ENCODE measurements around the gene COPS8. TPM values are rescaled to one million over a fixed set of nuclear protein-coding genes. Genes with fewer than 3 reads are reported as not detected.
A peak's percentile ranks its signal among the peaks of the same experiment; 100 is the strongest.

Gene COPS8
- total RNA-seq, 1 donor from 2014 or later, result 59.2 TPM

GRCh38 chr2:237121321-237121720, 35.6 kb downstream of the COPS8 start:
- Mint-ChIP-seq H3K9me3 (no peaks in the 10 kb centered on the region), H3K4me1 (ENCODE audit: low read depth) (no peaks in the 10 kb centered on the region), H3K4me3 (no peak overlapping the region), H3K27ac (no peak overlapping the region), H3K36me3 (ENCODE audit: low read depth) (no peaks in the 10 kb centered on the region), H3K27me3 (ENCODE audit: insufficient read depth) (peaks cover 4% of the 10 kb centered on the region)
- intact Hi-C loops (cut with micrococcal nuclease), result no loop called here
- no peak for DNase-seq (ENCODE audit: low spot score)

GRCh38 chr2:237122214-237122666, 36.6 kb downstream of the COPS8 start:
- H3K27me3 Mint-ChIP-seq (ENCODE audit: insufficient read depth), result peaks cover 4% of the 10 kb centered on the region
- no peaks in the 10 kb centered on the region for H3K36me3 Mint-ChIP-seq (ENCODE audit: low read depth)
- no peaks in the 10 kb centered on the region for H3K4me1 Mint-ChIP-seq (ENCODE audit: low read depth)
- H3K27ac Mint-ChIP-seq, result no peak overlapping the region
- H3K4me3 Mint-ChIP-seq, result no peak overlapping the region
- intact Hi-C loops (cut with micrococcal nuclease), result loop anchor here (1.0 kb wide), 6 partner anchors 32 to 450 kb away; no protein-coding TSS in a partner anchor
- no peaks in the 10 kb centered on the region for H3K9me3 Mint-ChIP-seq
- peak; percentile 11 for DNase-seq (ENCODE audit: low spot score)

DNA sequence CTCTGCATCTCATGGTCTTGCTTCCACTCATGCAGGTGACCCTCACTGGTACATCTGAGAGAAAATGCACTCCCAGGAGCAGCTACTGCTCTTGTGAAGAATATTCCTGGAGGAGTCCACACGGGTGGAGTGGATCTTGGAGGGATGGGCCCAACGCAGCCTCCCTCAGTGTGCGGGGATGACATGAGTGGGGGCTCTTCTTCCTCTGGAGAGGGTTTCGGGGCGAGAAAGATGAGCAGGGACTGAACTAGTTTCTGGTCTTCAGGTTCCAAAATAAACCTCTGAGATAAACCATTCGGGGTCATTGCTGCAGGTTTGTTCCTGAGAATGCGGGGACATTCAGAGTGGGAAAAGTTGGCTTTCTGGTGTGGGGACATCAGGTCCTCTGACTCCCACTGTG, 39.1 kb downstream of the COPS8 start:
- no peaks in the 10 kb centered on the region for H3K36me3 Mint-ChIP-seq (ENCODE audit: low read depth)
- H3K4me3 Mint-ChIP-seq, result no peak overlapping the region
- intact Hi-C loops (cut with micrococcal nuclease), result no loop called here
- peaks cover 4% of the 10 kb centered on the region for H3K27me3 Mint-ChIP-seq (ENCODE audit: insufficient read depth)
- no peak overlapping the region for H3K27ac Mint-ChIP-seq
- no peak for DNase-seq (ENCODE audit: low spot score)
- no peaks in the 10 kb centered on the region for H3K9me3 Mint-ChIP-seq
- no peaks in the 10 kb centered on the region for H3K4me1 Mint-ChIP-seq (ENCODE audit: low read depth)

- Mint-ChIP-seq H3K4me1 (ENCODE audit: low read depth) (no peaks in the 10 kb centered on the region), H3K36me3 (ENCODE audit: low read depth) (no peaks in the 10 kb centered on the region), H3K27me3 (ENCODE audit: insufficient read depth) (peaks cover 4% of the 10 kb centered on the region), H3K4me3 (no peak overlapping the region), H3K9me3 (no peaks in the 10 kb centered on the region), H3K27ac (no peak overlapping the region)
- intact Hi-C loops (cut with micrococcal nuclease), result no loop called here
- no peak for DNase-seq (ENCODE audit: low spot score)
These were observed 40.3 kb downstream of the COPS8 start for GRCh38 chr2:237125967-237126366.

DNA sequence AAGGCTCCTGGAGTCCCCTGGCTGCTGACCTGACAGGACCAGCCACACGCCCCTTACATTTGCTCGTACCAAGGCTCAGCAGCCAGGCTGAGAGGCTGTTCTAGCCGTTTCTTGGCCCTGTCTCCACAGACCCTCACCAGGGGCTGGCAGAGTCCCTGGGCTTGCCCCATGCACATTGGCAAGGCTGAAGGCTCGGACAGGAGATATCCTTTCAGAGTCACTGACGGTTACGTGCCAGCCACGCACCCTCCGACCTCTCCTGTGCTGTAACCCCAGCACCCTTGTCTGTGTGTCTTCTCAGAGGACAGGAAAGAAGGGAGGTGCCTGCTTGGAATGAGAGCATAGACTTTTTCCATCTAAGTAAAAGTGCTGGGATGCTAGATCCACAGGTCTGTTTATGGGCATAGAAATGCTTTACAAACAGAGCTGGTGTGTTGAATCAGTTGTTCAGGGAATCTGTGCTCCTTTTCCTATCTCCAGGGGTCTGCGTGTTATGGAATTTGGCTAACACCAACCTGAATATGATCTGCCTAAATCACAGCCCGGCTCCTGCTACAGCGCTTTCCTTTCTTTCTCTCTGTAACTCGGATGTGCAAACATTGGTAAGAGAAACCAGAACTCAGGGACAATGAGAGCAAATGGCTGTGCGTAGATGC, 41.0 kb downstream of the COPS8 start:
- Mint-ChIP-seq H3K4me3 (no peak overlapping the region), H3K4me1 (ENCODE audit: low read depth) (no peaks in the 10 kb centered on the region), H3K36me3 (ENCODE audit: low read depth) (no peaks in the 10 kb centered on the region), H3K9me3 (no peaks in the 10 kb centered on the region), H3K27ac (no peak overlapping the region), H3K27me3 (ENCODE audit: insufficient read depth) (peaks cover under 1% of the 10 kb centered on the region)
- no peak for DNase-seq (ENCODE audit: low spot score)
- intact Hi-C loops (cut with micrococcal nuclease), result no loop called here

- no peak overlapping the region for H3K4me3 Mint-ChIP-seq
- H3K27ac Mint-ChIP-seq, result no peak overlapping the region
- no peaks in the 10 kb centered on the region for H3K9me3 Mint-ChIP-seq
- intact Hi-C loops (cut with micrococcal nuclease), result no loop called here
- DNase-seq (ENCODE audit: low spot score), result no peak
- H3K27me3 Mint-ChIP-seq (ENCODE audit: insufficient read depth), result no peaks in the 10 kb centered on the region
- no peaks in the 10 kb centered on the region for H3K36me3 Mint-ChIP-seq (ENCODE audit: low read depth)
- no peaks in the 10 kb centered on the region for H3K4me1 Mint-ChIP-seq (ENCODE audit: low read depth)
These were observed 42.5 kb downstream of the COPS8 start for GRCh38 chr2:237128026-237128703.

DNA sequence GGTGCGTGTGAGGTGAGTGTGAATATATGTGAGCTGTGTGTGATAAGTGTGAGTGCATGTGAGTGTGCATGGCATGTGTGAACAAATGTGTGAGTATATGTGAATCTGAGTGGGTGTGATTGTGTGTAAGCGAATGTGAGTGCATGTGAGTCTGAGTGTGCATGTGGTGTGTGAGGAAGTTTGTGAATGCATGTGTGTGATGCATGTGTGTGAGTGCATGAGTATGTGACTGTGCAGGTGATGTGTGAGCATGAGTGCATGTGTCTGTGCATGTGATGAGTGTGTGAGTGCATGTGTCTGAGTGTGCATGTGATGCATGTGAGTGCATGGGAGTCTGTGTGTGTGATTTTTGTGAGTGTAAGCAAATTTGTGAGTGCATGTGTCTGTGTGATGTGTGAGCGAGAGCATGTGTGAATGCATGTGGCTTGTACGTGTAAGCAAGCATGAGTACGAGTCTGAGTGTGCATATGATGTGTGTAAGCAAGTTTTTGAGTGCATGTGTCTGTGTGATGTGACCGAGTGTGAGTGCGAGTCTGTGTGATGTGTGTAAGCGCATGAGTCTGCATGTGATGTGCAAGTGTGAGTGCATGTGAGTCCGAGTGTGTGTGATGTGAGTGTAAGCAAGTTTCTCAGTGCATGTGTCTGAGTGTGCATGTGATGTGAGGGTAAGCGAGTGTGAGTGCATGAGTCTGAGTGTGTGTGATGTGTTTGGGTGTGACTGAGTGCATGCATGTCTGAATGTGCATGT, 43.3 kb downstream of the COPS8 start:
- Mint-ChIP-seq H3K27me3 (ENCODE audit: insufficient read depth) (no peaks in the 10 kb centered on the region), H3K36me3 (ENCODE audit: low read depth) (no peaks in the 10 kb centered on the region), H3K4me1 (ENCODE audit: low read depth) (no peaks in the 10 kb centered on the region), H3K27ac (no peak overlapping the region), H3K4me3 (no peak overlapping the region), H3K9me3 (no peaks in the 10 kb centered on the region)
- DNase-seq (ENCODE audit: low spot score), result no peak
- intact Hi-C loops (cut with micrococcal nuclease), result no loop called here

GRCh38 chr2:237129625-237130263, 44.1 kb downstream of the COPS8 start:
- Mint-ChIP-seq H3K9me3 (no peaks in the 10 kb centered on the region), H3K27ac (no peak overlapping the region), H3K36me3 (ENCODE audit: low read depth) (no peaks in the 10 kb centered on the region), H3K27me3 (ENCODE audit: insufficient read depth) (no peaks in the 10 kb centered on the region), H3K4me3 (no peak overlapping the region), H3K4me1 (ENCODE audit: low read depth) (no peaks in the 10 kb centered on the region)
- intact Hi-C loops (cut with micrococcal nuclease), result no loop called here
- no peak for DNase-seq (ENCODE audit: low spot score)

- no peak for DNase-seq (ENCODE audit: low spot score)
- intact Hi-C loops (cut with micrococcal nuclease), result no loop called here
These were observed 45.1 kb downstream of the COPS8 start for GRCh38 chr2:237130562-237131421.

DNA sequence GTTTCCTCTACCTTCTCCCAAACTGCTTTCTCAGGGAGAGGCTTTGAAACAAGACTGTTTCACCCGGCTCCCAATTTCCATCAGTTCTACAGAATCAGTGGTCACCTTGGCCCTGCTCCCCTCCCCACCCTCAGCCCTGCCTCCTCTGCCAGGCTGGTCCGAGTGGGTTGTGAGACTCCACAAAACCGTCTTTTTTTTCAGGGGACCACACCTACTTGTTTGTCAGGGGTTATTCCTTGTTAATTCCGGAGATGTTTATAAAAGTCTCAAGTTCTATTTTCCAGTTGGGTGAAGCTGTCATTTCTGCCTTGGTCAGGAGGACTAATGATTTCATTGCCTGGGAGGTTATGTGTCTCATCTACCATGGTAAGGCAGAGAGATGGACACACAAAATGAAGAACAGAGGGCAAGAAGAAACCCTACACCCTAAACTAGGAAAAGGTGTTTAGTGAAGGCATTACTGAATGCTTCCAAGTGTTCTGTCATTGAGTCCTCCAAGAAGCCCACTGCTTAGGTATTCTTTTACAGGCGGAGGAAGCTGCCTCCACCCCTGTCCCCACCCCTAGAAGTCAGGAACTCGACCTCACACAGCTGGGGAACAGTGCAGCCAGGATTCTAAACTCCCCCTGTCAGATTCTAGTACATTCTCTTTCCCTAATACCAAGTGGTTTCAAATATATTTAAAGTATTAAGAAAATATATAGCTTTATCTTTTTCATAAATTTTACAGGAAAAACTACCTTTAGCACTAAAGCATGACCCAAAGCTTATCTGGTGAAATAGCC, 46.3 kb downstream of the COPS8 start:
- Mint-ChIP-seq H3K27ac (no peak overlapping the region), H3K36me3 (ENCODE audit: low read depth) (no peaks in the 10 kb centered on the region), H3K4me3 (no peak overlapping the region), H3K4me1 (ENCODE audit: low read depth) (no peaks in the 10 kb centered on the region), H3K9me3 (no peaks in the 10 kb centered on the region), H3K27me3 (ENCODE audit: insufficient read depth) (no peaks in the 10 kb centered on the region)
- intact Hi-C loops (cut with micrococcal nuclease), result no loop called here
- DNase-seq (ENCODE audit: low spot score), result no peak

More at GRCh38 chr2:237130562-237131421, 45.1 kb downstream of the COPS8 start:
- H3K4me1 Mint-ChIP-seq (ENCODE audit: low read depth), result no peaks in the 10 kb centered on the region
- no peak overlapping the region for H3K4me3 Mint-ChIP-seq
- H3K9me3 Mint-ChIP-seq, result no peaks in the 10 kb centered on the region
- H3K36me3 Mint-ChIP-seq (ENCODE audit: low read depth), result no peaks in the 10 kb centered on the region
- H3K27ac Mint-ChIP-seq, result no peak overlapping the region
- no peaks in the 10 kb centered on the region for H3K27me3 Mint-ChIP-seq (ENCODE audit: insufficient read depth)

DNA sequence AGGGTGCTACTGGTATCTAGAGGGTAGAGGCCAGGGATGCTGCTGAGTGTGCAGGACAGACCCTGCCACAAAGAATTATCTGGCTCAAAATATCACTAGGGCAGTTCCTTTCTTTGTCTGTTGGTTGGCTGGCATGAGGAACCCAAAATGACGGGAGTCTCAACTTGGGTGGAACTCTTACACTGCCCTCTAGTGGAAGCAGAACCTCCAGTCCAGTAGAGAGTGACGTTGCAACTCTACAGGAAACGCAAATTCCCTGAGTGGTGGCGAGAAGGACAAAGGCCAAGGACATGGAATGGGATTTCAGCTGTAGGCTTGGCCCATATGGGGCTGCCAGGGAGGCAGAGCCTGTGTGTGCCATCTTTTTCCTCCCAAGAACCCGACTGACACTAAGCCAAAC, 47.1 kb downstream of the COPS8 start:
- no peaks in the 10 kb centered on the region for H3K4me1 Mint-ChIP-seq (ENCODE audit: low read depth)
- no peak for DNase-seq (ENCODE audit: low spot score)
- no peak overlapping the region for H3K27ac Mint-ChIP-seq
- H3K9me3 Mint-ChIP-seq, result no peaks in the 10 kb centered on the region
- intact Hi-C loops (cut with micrococcal nuclease), result no loop called here
- no peaks in the 10 kb centered on the region for H3K27me3 Mint-ChIP-seq (ENCODE audit: insufficient read depth)
- H3K4me3 Mint-ChIP-seq, result no peak overlapping the region
- H3K36me3 Mint-ChIP-seq (ENCODE audit: low read depth), result no peaks in the 10 kb centered on the region
